CD14-positive monocyte (primary cell): Measurements from ENCODE around the gene FBXO41. TPM values are rescaled to one million over a fixed set of nuclear protein-coding genes. Genes with fewer than 3 reads are reported as not detected.
A peak's percentile ranks its signal among the peaks of the same experiment; 100 is the strongest.

Source experiments
- DNase-seq, 3 donors: peaks; one replicate each; pipeline ENCODE4 v3.0.0-alpha.2; 2011 to 2022
- H2AFZ ChIP-seq: 2 replicates; pipeline ENCODE4 v1.6.0; 2012; ENCODE audit warnings: mild to moderate bottlenecking, low read depth, low read length, inconsistent platforms; ENCODE audit not compliant: insufficient read depth, poor library complexity, severe bottlenecking
- H3K27ac ChIP-seq, 2 donors: 1 replicate in 1 of 2; 2 replicates in 1 of 2; pipeline ENCODE4 v1.5.1; 2012 to 2013; ENCODE audit warnings: low read length in 2 of 2, control low read depth in 1 of 2, inconsistent platforms in 1 of 2, low read depth in 1 of 2, mild to moderate bottlenecking in 1 of 2
- H3K27me3 ChIP-seq, 2 donors: one replicate each; pipeline versions ENCODE4 v1.6.0 to v1.6.1; 2011 to 2013; ENCODE audit warnings: low read length in 2 of 2; ENCODE audit not compliant: control insufficient read depth in 2 of 2, insufficient read depth in 2 of 2
- H3K36me3 ChIP-seq, 2 donors: replicated peaks in 1 of 2; 1 replicate in 1 of 2; 2 replicates in 1 of 2; pipeline versions ENCODE4 v1.5.1 to v1.6.1; 2012 to 2013; ENCODE audit warnings: low read length in 2 of 2, control low read depth in 1 of 2, inconsistent platforms in 1 of 2, mild to moderate bottlenecking in 1 of 2; ENCODE audit not compliant: insufficient read depth in 2 of 2, control insufficient read depth in 1 of 2
- H3K4me1 ChIP-seq, 2 donors: 1 replicate in 1 of 2; 2 replicates in 1 of 2; pipeline versions ENCODE4 v1.5.1 to v1.6.1; 2012 to 2013; ENCODE audit warnings: low read length in 2 of 2, control low read depth in 1 of 2, inconsistent platforms in 1 of 2, mild to moderate bottlenecking in 1 of 2, moderate library complexity in 1 of 2; ENCODE audit not compliant: insufficient read depth in 2 of 2, control insufficient read depth in 1 of 2
- H3K4me2 ChIP-seq: replicated peaks from 2 replicates; pipeline ENCODE3; 2012; ENCODE audit warnings: low read length, moderate library complexity, mild to moderate bottlenecking; ENCODE audit not compliant: poor library complexity, severe bottlenecking; ENCODE audit errors: extremely low read depth
- H3K4me3 ChIP-seq, 3 experiments: fragments of 200-600 bp in 1 of 3; sonication (generic) in 1 of 3; replicated peaks in 1 of 3; 1 replicate in 2 of 3; 2 replicates in 1 of 3; pipeline ENCODE4 v1.5.1; 2011 to 2013; ENCODE audit warnings: low read length in 3 of 3, mild to moderate bottlenecking in 3 of 3, control low read depth in 2 of 3, low read depth in 2 of 3, inconsistent platforms in 1 of 3, moderate library complexity in 1 of 3
- H3K79me2 ChIP-seq: 2 replicates; pipeline ENCODE4 v1.6.0; 2012; ENCODE audit warnings: mild to moderate bottlenecking, control low read depth, inconsistent platforms, low read length, moderate library complexity; ENCODE audit not compliant: insufficient read depth
- H3K9ac ChIP-seq: 2 replicates; pipeline ENCODE4 v1.6.0; 2017; ENCODE audit warnings: low read length, mild to moderate bottlenecking; ENCODE audit not compliant: insufficient read depth, poor library complexity, severe bottlenecking
- H3K9me3 ChIP-seq, 2 donors: replicated peaks in 1 of 2; 1 replicate in 1 of 2; 2 replicates in 1 of 2; pipeline versions ENCODE4 v1.5.1 to v1.6.1; 2012 to 2013; ENCODE audit warnings: low read length in 2 of 2, control low read depth in 1 of 2; ENCODE audit not compliant: control insufficient read depth in 1 of 2, insufficient read depth in 1 of 2
- H4K20me1 ChIP-seq: 2 replicates; pipeline ENCODE4 v1.6.0; 2012; ENCODE audit warnings: mild to moderate bottlenecking, low read length, control low read depth, moderate library complexity; ENCODE audit not compliant: insufficient read depth
- H3K27ac Mint-ChIP-seq, 7 donors: one replicate each; pipeline ENCODE4 v1.8.0; 2020; ENCODE audit warnings: mild to moderate bottlenecking in 7 of 7, mixed read lengths in 7 of 7, moderate library complexity in 6 of 7, inconsistent platforms in 2 of 7
- H3K27me3 Mint-ChIP-seq, 3 donors: one replicate each; pipeline ENCODE4 v1.8.0; 2021 to 2022; ENCODE audit warnings: low read depth in 3 of 3, mild to moderate bottlenecking in 3 of 3, mixed read lengths in 3 of 3, moderate library complexity in 3 of 3, inconsistent platforms in 1 of 3
- H3K36me3 Mint-ChIP-seq, 2 donors: one replicate each; pipeline ENCODE4 v1.8.0; 2020; ENCODE audit warnings: mixed read lengths in 2 of 2, inconsistent platforms in 1 of 2, mild to moderate bottlenecking in 1 of 2
- H3K4me1 Mint-ChIP-seq: one replicate; pipeline ENCODE4 v1.8.0; 2020; ENCODE audit warnings: mild to moderate bottlenecking, mixed read lengths
- H3K4me3 Mint-ChIP-seq, 2 donors: one replicate each; pipeline ENCODE4 v1.8.0; 2020; ENCODE audit warnings: mild to moderate bottlenecking in 2 of 2, mixed read lengths in 2 of 2, moderate library complexity in 1 of 2
- H3K9me3 Mint-ChIP-seq, 7 donors: one replicate each; pipeline ENCODE4 v1.8.0; 2020 to 2022; ENCODE audit warnings: mixed read lengths in 7 of 7, mild to moderate bottlenecking in 6 of 7, moderate library complexity in 6 of 7, inconsistent platforms in 2 of 7
- CTCF ChIP-seq: fragments of 200-600 bp; IDR thresholded peaks from one replicate; pipeline ENCODE4 v1.8.0; 2022; ENCODE audit warnings: antibody characterized with exemption, mild to moderate bottlenecking
- WGBS: methylation state at CpG from one replicate; pipeline ENCODE4 v1.1.5; 2013; ENCODE audit warnings: missing lambda C conversion rate; ENCODE audit not compliant: insufficient coverage; 5-methylcytosine and 5-hydroxymethylcytosine counted together
- intact Hi-C, 2 donors: fragments of 100-400 bp; cut with micrococcal nuclease; formaldehyde crosslinking; loops; one replicate each; pipeline versions ENCODE4 v1.15.0 to v1.15.1; 2023
- polyA plus RNA-seq, 3 donors: library from polyadenylated mRNA; depleted of rRNA in 1 of 3; unstranded in 2 of 3; stranded (reverse) in 1 of 3; fragments of 300-500 nt in 2 of 3; fragments of >200 nt in 1 of 3; fragmentation: Illumina TruSeq in 2 of 3; gene quantifications; 1 replicate in 2 of 3; 2 replicates in 1 of 3; pipeline ENCODE4 v1.2.3, GENCODE V29; 2012 to 2021

FBXO41 gene
- polyA plus RNA-seq, 3 donors = 0.29 to 17.1 (median 0.52) TPM

GRCh38 chr2:73259704-73260337 lies 24.5 kb downstream of the FBXO41 start:
- intact Hi-C loops = no loop called here
- peaks cover 38 to 48% of the 10 kb centered on the region in 2 donors for H3K36me3 Mint-ChIP-seq
- peaks cover 36 to 79% of the 10 kb centered on the region in 2 donors for H3K36me3 ChIP-seq

GRCh38 chr2:73259276-73259675 lies 25.0 kb downstream of the FBXO41 start:
- peaks cover 7% of the 10 kb centered on the region for H3K4me1 Mint-ChIP-seq
- intact Hi-C loops = no loop called here
- H3K36me3 Mint-ChIP-seq = peaks cover 39 to 50% of the 10 kb centered on the region in 2 donors
- Histone ChIP-seq H3K4me2 (no peak overlapping the region), H3K79me2 (no peaks in the 10 kb centered on the region), H4K20me1 (no peaks in the 10 kb centered on the region), H3K27ac (no peak overlapping the region), H3K36me3 (peaks cover 38 to 79% of the 10 kb centered on the region in 2 donors), H3K9ac (no peak overlapping the region), H3K9me3 (no peaks in the 10 kb centered on the region), H3K4me1 (no peaks in the 10 kb centered on the region), H3K4me3 (no peak overlapping the region), H3K27me3 (no peaks in the 10 kb centered on the region), H2AFZ (no peak overlapping the region)
- no peak overlapping the region for H3K27ac Mint-ChIP-seq
- H3K4me3 Mint-ChIP-seq = no peak overlapping the region
- H3K9me3 Mint-ChIP-seq = no peaks in the 10 kb centered on the region
- TF ChIP-seq CTCF = no peak
- peaks cover 1% of the 10 kb centered on the region in 3 donors for H3K27me3 Mint-ChIP-seq
- no peak for DNase-seq
- 96% methylated on average over 4 of the region's 8 CpGs for WGBS

More at GRCh38 chr2:73259704-73260337, 24.5 kb downstream of the FBXO41 start:
- no peak overlapping the region for H3K4me2 ChIP-seq
- H3K9ac ChIP-seq = no peak overlapping the region
- TF ChIP-seq CTCF = no peak
- no peaks in the 10 kb centered on the region for H3K9me3 ChIP-seq
- no peak for DNase-seq
- Mint-ChIP-seq H3K4me3 (no peak overlapping the region), H3K27ac (peak overlapping the region in 1 of 7 donors; percentile 11), H3K27me3 (peaks cover 1% of the 10 kb centered on the region in 3 donors), H3K4me1 (peaks cover 7% of the 10 kb centered on the region), H3K9me3 (no peaks in the 10 kb centered on the region)
- no peak overlapping the region for H2AFZ ChIP-seq
- H3K79me2 ChIP-seq = no peaks in the 10 kb centered on the region
- H3K4me3 ChIP-seq = no peak overlapping the region
- H3K27me3 ChIP-seq = no peaks in the 10 kb centered on the region
- 82% methylated on average over 4 of the region's 4 CpGs for WGBS
- H3K4me1 ChIP-seq = no peaks in the 10 kb centered on the region
- H4K20me1 ChIP-seq = no peaks in the 10 kb centered on the region
- no peak overlapping the region for H3K27ac ChIP-seq
